GM12878 (cell line): ENCODE results near the gene PNMA8B. TPM values are rescaled to one million over a fixed set of nuclear protein-coding genes. Genes with fewer than 3 reads are reported as not detected.

Source experiments
- ATAC-seq: fragments of 200-7000 bp; cut with Tn5 transposase; 3 replicates; pipeline ENCODE4 v1.9.1; 2020; ENCODE audit warnings: mild to moderate bottlenecking, moderate library complexity
- BruUV-seq: library from RNA; stranded (reverse); fragments of 400-500 nt; replicated peaks from 2 replicates; lab custom pipeline; 2021; lab: Mats Ljungman, UMichigan
- CTCF ChIA-PET: fragments of 300-600 bp; sonication (Branson Sonifier 250); formaldehyde crosslinking; extraction: SDS; loops from one replicate; lab custom pipeline; 2021; ENCODE audit warnings: inconsistent platforms; lab: Yijun Ruan, JAX
- POLR2A ChIA-PET: fragments of 350-600 bp; formaldehyde crosslinking; extraction: SDS; loops from one replicate; lab custom pipeline; 2021; ENCODE audit warnings: inconsistent platforms; lab: Charles Lee
- RAD21 ChIA-PET: fragments of 300-600 bp; sonication (Branson Sonifier 250); formaldehyde crosslinking; loops from one replicate; lab custom pipeline; 2023; ENCODE audit warnings: antibody characterized with exemption; ENCODE audit not compliant: unreplicated experiment; lab: Charles Lee
- SMC1A ChIA-PET: fragments of 300-600 bp; sonication (Branson Sonifier 250); formaldehyde crosslinking; loops from one replicate; lab custom pipeline; 2023; ENCODE audit not compliant: unreplicated experiment, uncharacterized antibody; lab: Charles Lee
- DNase-seq: peaks from one replicate; pipeline ENCODE4 v3.0.0-alpha.2; 2011; ENCODE audit warnings: low read depth, low spot score
- FAIRE-seq: peaks from 3 replicates; lab custom pipeline; 2011; peaks lifted over from hg19 to GRCh38; lab: Jason Lieb, UNC
- H2AFZ ChIP-seq: 2 replicates; pipeline ENCODE4 v1.6.0; 2011; ENCODE audit warnings: low read depth, low read length, control low read depth; ENCODE audit not compliant: control insufficient read depth
- H3K27ac ChIP-seq: 2 replicates; pipeline ENCODE4 v1.5.1; 2011; ENCODE audit warnings: control low read depth; ENCODE audit not compliant: control insufficient read depth, insufficient read depth
- H3K27me3 ChIP-seq, 2 experiments: replicated peaks in 1 of 2; 2 replicates each; pipeline versions ENCODE4 v1.6.0 to v1.6.1; 2011; ENCODE audit warnings: low read length in 1 of 2; ENCODE audit not compliant: control insufficient read depth in 2 of 2, insufficient read depth in 2 of 2
- H3K36me3 ChIP-seq, 2 experiments: 2 replicates each; pipeline ENCODE4 v1.5.1; 2011; ENCODE audit warnings: low read length in 1 of 2; ENCODE audit not compliant: control insufficient read depth in 2 of 2, insufficient read depth in 2 of 2
- H3K4me1 ChIP-seq: 2 replicates; pipeline ENCODE4 v1.6.1; 2011; ENCODE audit warnings: mild to moderate bottlenecking, low read length, moderate library complexity, mixed read lengths; ENCODE audit not compliant: control insufficient read depth, insufficient read depth
- H3K4me2 ChIP-seq: 2 replicates; pipeline ENCODE4 v1.6.0; 2011; ENCODE audit warnings: control low read depth; ENCODE audit not compliant: control insufficient read depth, insufficient read depth
- H3K4me3 ChIP-seq: fragments of 200-600 bp; sonication (generic); 2 replicates; pipeline ENCODE4 v1.5.1; 2016
- H3K79me2 ChIP-seq: 2 replicates; pipeline ENCODE4 v1.6.0; 2011; ENCODE audit warnings: low read length; ENCODE audit not compliant: control insufficient read depth, insufficient read depth
- H3K9ac ChIP-seq: 2 replicates; pipeline ENCODE4 v1.8.0; 2011; ENCODE audit warnings: low read length, control low read depth, mixed read lengths; ENCODE audit not compliant: control insufficient read depth, insufficient read depth
- H3K9me3 ChIP-seq: replicated peaks from 3 replicates; pipeline ENCODE4 v1.5.1; 2011; ENCODE audit warnings: mild to moderate bottlenecking, low read length; ENCODE audit not compliant: control insufficient read depth, insufficient read depth
- H4K20me1 ChIP-seq: 2 replicates; pipeline ENCODE4 v1.6.0; 2011; ENCODE audit not compliant: control insufficient read depth, insufficient read depth
- ATF7 ChIP-seq: fragments of 450-650 bp; IDR thresholded peaks from 2 replicates; pipeline ENCODE4 v1.6.1; 2016; ENCODE audit warnings: low read depth, mild to moderate bottlenecking
- BACH1 ChIP-seq: fragments of 450-650 bp; IDR thresholded peaks from 2 replicates; pipeline ENCODE4 v1.6.1; 2017; ENCODE audit warnings: mild to moderate bottlenecking, borderline replicate concordance
- BCL3 ChIP-seq: IDR thresholded peaks from 2 replicates; pipeline ENCODE4 v1.6.1; 2011; ENCODE audit warnings: borderline replicate concordance, low read depth, mild to moderate bottlenecking, moderate library complexity, low read length; ENCODE audit not compliant: insufficient read depth, poor library complexity, severe bottlenecking
- HCFC1 ChIP-seq: fragments of 150-350 bp; IDR thresholded peaks from 2 replicates; pipeline ENCODE4 v1.6.1; 2014; ENCODE audit warnings: low read length
- MYB ChIP-seq: fragments of 150-350 bp; IDR thresholded peaks from 2 replicates; pipeline ENCODE4 v1.6.1; 2014; ENCODE audit warnings: mild to moderate bottlenecking, low read depth, low read length, borderline replicate concordance
- RB1 ChIP-seq: fragments of 450-650 bp; formaldehyde crosslinking; IDR thresholded peaks from 2 replicates; pipeline ENCODE4 v1.6.1; 2017; ENCODE audit warnings: mild to moderate bottlenecking, borderline replicate concordance
- SRF ChIP-seq, 2 experiments: IDR thresholded peaks; 2 replicates each; pipeline ENCODE4 v1.6.1; 2011; ENCODE audit warnings: low read depth in 2 of 2, low read length in 2 of 2, mild to moderate bottlenecking in 1 of 2, moderate library complexity in 1 of 2
- TBL1XR1 ChIP-seq: IDR thresholded peaks from 2 replicates; pipeline ENCODE4 v1.6.1; 2012; ENCODE audit warnings: low read depth, low read length, improper control_type of control experiment
- USF2 ChIP-seq: IDR thresholded peaks from 2 replicates; pipeline ENCODE4 v1.6.1; 2011; ENCODE audit warnings: low read depth, low read length, improper control_type of control experiment, borderline replicate concordance
- WGBS: methylation state at CpG from one replicate; pipeline ENCODE4 v1.1.6; 2016; ENCODE audit warnings: low lambda C conversion rate; ENCODE audit not compliant: insufficient replicate concordance, insufficient coverage; ENCODE audit errors: missing lambda C conversion rate; 5-methylcytosine and 5-hydroxymethylcytosine counted together
- in situ Hi-C: fragments of 300-500 bp; cut with MboI; formaldehyde crosslinking; loops from 9 replicates; pipeline ENCODE4 v1.14.3; 2018; ENCODE audit warnings: mixed read lengths
- intact Hi-C: fragments of 100-400 bp; cut with micrococcal nuclease; formaldehyde crosslinking; loops from one replicate; pipeline ENCODE4 v1.14.2; 2022; ENCODE audit not compliant: unreplicated experiment
- polyA plus RNA-seq, 11 experiments: library from polyadenylated mRNA; depleted of rRNA in 4 of 11; unstranded in 6 of 11; stranded (reverse) in 5 of 11; fragments of >200 nt; fragmentation: Nextera tagmentation in 4 of 11; fragmentation: Illumina TruSeq in 1 of 11; extraction: Ambion mirVana in 4 of 11; extraction: Trizol in 1 of 11; gene quantifications; 1 replicate in 1 of 11; 2 replicates in 10 of 11; pipeline versions ENCODE4 v1.2.1 to v1.2.3, GENCODE V29; 2011 to 2016; ENCODE audit warnings: inconsistent platforms in 2 of 11, missing spikeins in 2 of 11, low read depth in 1 of 11
- total RNA-seq, 4 experiments: library from RNA; depleted of rRNA in 3 of 4; stranded (reverse); fragments of >200 nt in 3 of 4; fragmentation: Illumina TruSeq in 1 of 4; extraction: Trizol in 1 of 4; gene quantifications; 2 replicates each; pipeline versions ENCODE4 v1.2.1 to v1.2.3, GENCODE V29; 2013 to 2021
- TF ChIP-seq, protein P1 (sequence below): fragments of 450-650 bp; IDR thresholded peaks from 2 replicates; pipeline ENCODE4 v1.6.1; 2018; ENCODE audit warnings: mild to moderate bottlenecking, low read depth, moderate library complexity; ENCODE audit not compliant: partially characterized antibody

PNMA8B gene
- total and polyA plus RNA-seq, 10 of the 15 experiments (the other 5 are each of a cell fraction or from before 2014, with no cell fraction given) = 0.01 TPM; not detected in 9

- intact Hi-C loops (no loop called here), in situ Hi-C loops (no loop called here)
- POLR2A ChIA-PET = no interaction called here
- no peaks in the 10 kb centered on the region for H3K9me3 ChIP-seq
- SMC1A ChIA-PET = no interaction called here
- peaks cover 23 to 35% of the 10 kb centered on the region in 2 experiments for H3K27me3 ChIP-seq
- H3K9ac ChIP-seq = no peak overlapping the region
- FAIRE-seq (no peak), DNase-seq (no peak), ATAC-seq (no peak)
- H3K79me2 ChIP-seq = no peaks in the 10 kb centered on the region
- H4K20me1 ChIP-seq = no peaks in the 10 kb centered on the region
- RAD21 ChIA-PET = no interaction called here
- TF ChIP-seq RB1 = no peak
- TF ChIP-seq MYB = no peak
- no peak for TF ChIP-seq HCFC1
- no peak for TF ChIP-seq USF2
- no peak for TF ChIP-seq BCL3
- TF ChIP-seq ATF7 = no peak
- TF ChIP-seq, protein P1, sequence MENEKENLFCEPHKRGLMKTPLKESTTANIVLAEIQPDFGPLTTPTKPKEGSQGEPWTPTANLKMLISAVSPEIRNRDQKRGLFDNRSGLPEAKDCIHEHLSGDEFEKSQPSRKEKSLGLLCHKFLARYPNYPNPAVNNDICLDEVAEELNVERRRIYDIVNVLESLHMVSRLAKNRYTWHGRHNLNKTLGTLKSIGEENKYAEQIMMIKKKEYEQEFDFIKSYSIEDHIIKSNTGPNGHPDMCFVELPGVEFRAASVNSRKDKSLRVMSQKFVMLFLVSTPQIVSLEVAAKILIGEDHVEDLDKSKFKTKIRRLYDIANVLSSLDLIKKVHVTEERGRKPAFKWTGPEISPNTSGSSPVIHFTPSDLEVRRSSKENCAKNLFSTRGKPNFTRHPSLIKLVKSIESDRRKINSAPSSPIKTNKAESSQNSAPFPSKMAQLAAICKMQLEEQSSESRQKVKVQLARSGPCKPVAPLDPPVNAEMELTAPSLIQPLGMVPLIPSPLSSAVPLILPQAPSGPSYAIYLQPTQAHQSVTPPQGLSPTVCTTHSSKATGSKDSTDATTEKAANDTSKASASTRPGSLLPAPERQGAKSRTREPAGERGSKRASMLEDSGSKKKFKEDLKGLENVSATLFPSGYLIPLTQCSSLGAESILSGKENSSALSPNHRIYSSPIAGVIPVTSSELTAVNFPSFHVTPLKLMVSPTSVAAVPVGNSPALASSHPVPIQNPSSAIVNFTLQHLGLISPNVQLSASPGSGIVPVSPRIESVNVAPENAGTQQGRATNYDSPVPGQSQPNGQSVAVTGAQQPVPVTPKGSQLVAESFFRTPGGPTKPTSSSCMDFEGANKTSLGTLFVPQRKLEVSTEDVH = no peak
- no peak for TF ChIP-seq BACH1
- TF ChIP-seq SRF (IDR thresholded peaks at IDR 0.05; ENCODE audit: low read depth in 2 of 2, low read length in 2 of 2) = no peak
- no peak for TF ChIP-seq TBL1XR1
- BruUV-seq = no TSS peak
- CTCF ChIA-PET = no interaction called here
- no peak overlapping the region for H2AFZ ChIP-seq
- no peak overlapping the region for H3K4me3 ChIP-seq
- no peaks in the 10 kb centered on the region for H3K4me1 ChIP-seq
- H3K4me2 ChIP-seq = no peak overlapping the region
- H3K36me3 ChIP-seq = no peaks in the 10 kb centered on the region
- no peak overlapping the region for H3K27ac ChIP-seq
- WGBS = 36% methylated on average over 15 of the region's 17 CpGs
Observed at GRCh38 chr19:46492841-46493235, 2.8 kb downstream of the PNMA8B start.
